Large intestine (tissue), 12 donors: Measurements from ENCODE around the gene SHISA6. TPM values are rescaled to one million over a fixed set of nuclear protein-coding genes. Genes with fewer than 3 reads are reported as not detected.

Experiments used
- DNase-seq, 2 donors: peaks; one replicate each; pipeline versions ENCODE4 v3.0.0 to v3.0.0-alpha.2; 2013
- H3K27ac ChIP-seq: one replicate; pipeline ENCODE4 v1.5.1; 2013; ENCODE audit warnings: low read length
- H3K27me3 ChIP-seq: 2 replicates; pipeline ENCODE4 v1.6.1; 2013; ENCODE audit warnings: low read length; ENCODE audit not compliant: control insufficient read depth, insufficient read depth
- H3K36me3 ChIP-seq: 2 replicates; pipeline ENCODE4 v1.6.1; 2013; ENCODE audit warnings: low read length; ENCODE audit not compliant: control insufficient read depth, insufficient read depth
- H3K4me1 ChIP-seq: one replicate; pipeline ENCODE4 v1.6.1; 2013; ENCODE audit warnings: low read length; ENCODE audit not compliant: control insufficient read depth, insufficient read depth
- H3K4me3 ChIP-seq: one replicate; pipeline ENCODE4 v1.5.1; 2013; ENCODE audit warnings: low read length
- H3K9me3 ChIP-seq: one replicate; pipeline ENCODE4 v1.6.1; 2013; ENCODE audit warnings: mild to moderate bottlenecking, low read depth, low read length, moderate library complexity; ENCODE audit not compliant: control insufficient read depth
- WGBS: methylation state at CpG from one replicate; pipeline ENCODE4 v1.1.5; 2013; ENCODE audit warnings: low lambda C conversion rate; ENCODE audit not compliant: insufficient coverage; 5-methylcytosine and 5-hydroxymethylcytosine counted together
- long read RNA-seq, 11 donors: transcript quantifications; one replicate each; lab custom pipeline, GENCODE V29; 2026
- polyA plus RNA-seq: library from polyadenylated mRNA; unstranded; fragments of 120-200 nt; gene quantifications from one replicate; pipeline ENCODE4 v1.2.1, GENCODE V29; 2013

The SHISA6 gene
- polyA plus RNA-seq: 0.24 TPM
- long read RNA-seq, donor 1: 0 reads
- long read RNA-seq, donor 2: 0 reads
- long read RNA-seq, donor 3: 0 reads
- long read RNA-seq, donor 4: 0 reads
- long read RNA-seq, donor 5: 0 reads
- long read RNA-seq, donor 6: 0 reads
- long read RNA-seq, donor 7: 0 reads
- long read RNA-seq, donor 8: 0 reads
- long read RNA-seq, donor 9: 0 reads
- long read RNA-seq, donor 10: 0 reads
- long read RNA-seq, donor 11: 0 reads

DNA sequence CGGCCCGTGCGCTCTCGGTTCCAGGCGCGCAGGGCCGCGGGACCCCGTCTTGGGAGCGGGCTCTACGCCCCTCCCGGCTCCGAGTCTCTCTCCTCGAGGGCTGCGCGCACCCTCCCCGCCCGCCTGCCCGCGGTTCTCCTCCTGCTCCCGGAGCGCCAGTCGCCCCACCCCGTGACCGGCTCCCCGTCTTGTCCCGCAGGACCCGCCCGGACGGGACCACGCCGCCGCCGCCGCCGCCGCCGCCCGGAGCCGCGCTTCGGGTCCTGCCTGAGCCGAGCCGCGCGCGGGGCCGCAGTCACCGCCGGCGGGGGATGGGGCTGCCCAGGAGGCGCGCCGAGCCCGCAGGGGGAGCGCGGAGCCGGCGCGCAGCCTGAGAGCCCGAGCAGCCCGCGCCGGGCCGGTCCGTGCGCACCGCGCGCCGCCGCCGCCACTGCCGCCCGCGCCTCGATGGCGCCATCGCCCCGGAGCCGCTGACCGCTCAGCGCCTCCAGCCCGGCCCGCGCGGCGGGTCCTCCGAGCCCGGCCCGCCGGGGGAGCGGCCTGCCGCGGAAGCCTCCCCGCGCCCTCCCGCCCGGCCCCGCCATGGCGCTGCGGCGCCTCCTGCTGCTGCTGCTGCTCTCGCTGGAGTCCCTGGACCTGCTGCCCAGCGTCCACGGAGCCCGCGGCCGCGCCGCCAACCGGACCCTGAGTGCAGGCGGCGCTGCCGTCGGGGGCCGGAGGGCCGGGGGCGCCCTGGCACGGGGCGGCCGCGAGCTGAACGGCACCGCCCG lies at the start of gene SHISA6:
TSS of gene SHISA6 (plus strand) at position 373 of the 770 bp plus-strand sequence.
- Histone ChIP-seq H3K4me3 (no peak within 1 kb of the TSS), H3K36me3 (no peaks in the 10 kb centered on the region), H3K4me1 (no peaks in the 10 kb centered on the region), H3K27me3 (peaks cover 65% of the 10 kb centered on the region), H3K27ac (no peak within 1 kb of the TSS), H3K9me3 (peaks cover 4% of the 10 kb centered on the region)
- DNase-seq: no peak
- no CpG with 5 or more reads among the region's 126 CpGs for WGBS

DNA sequence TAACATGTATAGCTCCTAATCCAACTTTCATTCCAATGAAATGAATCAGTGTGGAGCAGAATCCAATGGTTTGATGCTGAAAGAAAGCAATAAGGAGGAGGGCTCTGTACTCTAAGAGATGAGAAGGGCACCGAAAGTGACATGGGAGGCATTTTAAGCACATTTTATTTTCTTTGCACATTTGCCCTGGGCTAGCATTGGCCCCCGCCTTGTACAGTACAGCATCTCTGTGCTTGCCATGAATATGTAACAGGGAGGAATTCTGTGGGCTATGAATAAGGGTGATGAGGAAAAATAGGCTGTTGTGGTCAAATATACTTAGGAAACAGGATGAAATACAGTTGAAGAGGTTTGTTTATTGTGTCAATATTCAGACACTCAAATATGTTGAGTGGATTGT lies 45.2 kb upstream of the SHISA6 start:
- WGBS: no CpG with 5 or more reads among the region's 2 CpGs
- Histone ChIP-seq H3K36me3 (no peaks in the 10 kb centered on the region), H3K4me1 (no peaks in the 10 kb centered on the region), H3K4me3 (no peak overlapping the region), H3K27ac (no peak overlapping the region), H3K27me3 (no peaks in the 10 kb centered on the region), H3K9me3 (no peaks in the 10 kb centered on the region)
- DNase-seq: no peak

DNA sequence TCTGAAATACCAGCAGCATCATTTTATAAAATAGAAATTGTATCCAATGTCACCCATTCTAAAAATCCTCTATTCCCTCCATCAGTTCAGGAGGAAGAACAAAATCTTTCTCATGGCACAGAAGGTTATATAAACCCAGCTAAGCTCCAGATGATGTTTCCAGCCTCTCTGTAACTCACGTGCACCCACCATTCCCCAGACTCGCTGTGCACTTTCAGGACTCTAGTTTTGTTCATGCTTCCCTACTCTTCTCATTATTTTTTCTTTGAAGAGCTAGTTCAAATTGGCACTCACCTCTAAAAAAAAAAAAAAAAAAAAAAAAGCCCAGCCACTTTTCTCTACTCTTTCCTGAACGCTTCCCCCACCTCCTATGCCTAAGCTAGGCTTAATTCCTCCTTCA lies 36.0 kb upstream of the SHISA6 start:
- H3K36me3 ChIP-seq: no peaks in the 10 kb centered on the region
- H3K27ac ChIP-seq: no peak overlapping the region
- WGBS: 83% methylated on average over 1 of the region's 3 CpGs
- H3K27me3 ChIP-seq: no peaks in the 10 kb centered on the region
- H3K4me1 ChIP-seq: no peaks in the 10 kb centered on the region
- no peak overlapping the region for H3K4me3 ChIP-seq
- no peaks in the 10 kb centered on the region for H3K9me3 ChIP-seq
- no peak for DNase-seq

DNA sequence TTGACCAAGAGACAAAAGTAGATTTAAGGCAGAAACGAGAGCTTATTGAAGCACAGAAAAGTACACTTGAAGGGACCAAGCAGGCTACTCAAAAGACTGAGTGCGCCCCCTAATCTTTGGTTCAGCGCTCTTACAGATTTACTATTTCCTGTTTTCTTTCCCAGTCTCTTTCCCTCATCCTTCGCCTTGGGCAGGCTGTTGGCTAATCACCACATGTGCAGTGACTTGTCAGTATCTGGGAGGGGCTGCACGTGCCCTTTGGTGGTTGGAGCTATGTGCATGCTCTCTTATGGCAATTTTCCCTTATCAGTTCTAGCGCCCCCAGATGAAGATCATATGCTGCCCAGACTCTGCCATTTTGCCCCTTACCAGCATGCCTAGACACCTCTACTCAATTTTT lies 35.4 kb upstream of the SHISA6 start:
- Histone ChIP-seq H3K4me1 (no peaks in the 10 kb centered on the region), H3K36me3 (no peaks in the 10 kb centered on the region), H3K4me3 (no peak overlapping the region), H3K27me3 (no peaks in the 10 kb centered on the region), H3K27ac (no peak overlapping the region), H3K9me3 (no peaks in the 10 kb centered on the region)
- whole genome bisulfite sequencing: no CpG with 5 or more reads among the region's 6 CpGs
- DNase-seq: no peak

DNA sequence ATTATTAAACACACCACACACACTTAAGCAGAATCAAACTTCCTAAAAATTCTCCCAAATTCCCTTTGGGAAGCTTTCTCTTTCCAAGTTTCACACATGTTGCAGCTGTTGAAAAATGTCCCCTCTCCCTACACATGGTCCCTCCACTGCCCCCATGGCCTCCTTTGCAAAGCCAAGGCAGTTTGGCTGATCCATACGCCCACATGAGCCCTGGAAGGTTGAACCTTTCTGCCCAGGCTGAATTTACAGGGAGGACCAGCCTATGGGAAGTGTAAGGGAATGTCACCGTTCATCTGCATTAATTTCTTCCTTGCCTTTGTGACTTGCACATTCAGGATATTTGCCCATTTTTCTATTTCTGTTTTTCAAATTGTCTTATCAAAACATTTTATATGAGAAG lies 31.1 kb upstream of the SHISA6 start:
- no peaks in the 10 kb centered on the region for H3K4me1 ChIP-seq
- no peaks in the 10 kb centered on the region for H3K36me3 ChIP-seq
- H3K9me3 ChIP-seq: no peaks in the 10 kb centered on the region
- H3K27ac ChIP-seq: no peak overlapping the region
- no peak for DNase-seq
- no peak overlapping the region for H3K4me3 ChIP-seq
- 100% methylated on average over 1 of the region's 2 CpGs for WGBS
- no peaks in the 10 kb centered on the region for H3K27me3 ChIP-seq

DNA sequence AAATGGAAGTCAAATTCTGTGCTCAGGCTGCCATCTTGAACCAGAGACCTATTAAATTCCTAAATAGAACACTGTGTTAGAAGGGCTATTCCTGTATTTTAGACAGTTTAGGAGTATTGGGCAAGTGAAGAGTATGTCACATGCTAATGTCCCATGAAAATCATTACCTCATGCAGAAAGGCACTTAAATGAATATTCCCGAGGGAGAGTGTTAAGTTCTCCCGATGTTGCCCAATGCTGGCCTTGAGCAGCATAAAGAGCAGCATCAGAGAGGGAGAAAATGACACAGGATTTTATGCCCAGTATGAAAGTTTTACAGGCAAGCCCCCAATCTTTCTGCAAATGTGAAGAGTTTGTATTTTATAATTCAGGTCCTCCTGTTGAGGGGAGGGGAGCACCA lies 28.2 kb upstream of the SHISA6 start:
- H3K27ac ChIP-seq: no peak overlapping the region
- no peak overlapping the region for H3K4me3 ChIP-seq
- no peak for DNase-seq
- no peaks in the 10 kb centered on the region for H3K27me3 ChIP-seq
- no CpG with 5 or more reads among the region's 2 CpGs for WGBS
- no peaks in the 10 kb centered on the region for H3K9me3 ChIP-seq
- no peaks in the 10 kb centered on the region for H3K36me3 ChIP-seq
- H3K4me1 ChIP-seq: no peaks in the 10 kb centered on the region

DNA sequence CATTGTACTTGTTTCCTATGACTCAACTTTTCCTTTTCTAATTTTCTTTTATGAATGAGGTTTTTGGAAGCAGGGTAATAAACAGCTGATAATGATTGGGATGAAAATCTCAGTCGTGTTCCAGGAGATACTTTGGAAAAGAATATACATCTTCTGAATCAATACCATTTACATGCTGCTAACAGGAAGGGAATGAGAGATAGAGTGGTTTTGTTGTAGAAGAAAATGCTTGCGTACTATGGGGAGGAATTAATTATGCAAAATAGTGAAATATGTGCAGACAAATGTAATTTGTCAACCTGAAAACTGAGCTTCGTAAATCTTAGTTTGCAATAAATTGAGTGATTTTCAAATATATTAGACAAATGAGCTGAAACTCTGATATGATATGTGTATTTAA lies 24.0 kb upstream of the SHISA6 start:
- H3K36me3 ChIP-seq: no peaks in the 10 kb centered on the region
- no peak overlapping the region for H3K27ac ChIP-seq
- DNase-seq: no peak
- H3K9me3 ChIP-seq: no peaks in the 10 kb centered on the region
- H3K4me3 ChIP-seq: no peak overlapping the region
- 43% methylated on average over 1 of the region's 3 CpGs for WGBS
- no peaks in the 10 kb centered on the region for H3K4me1 ChIP-seq
- H3K27me3 ChIP-seq: no peaks in the 10 kb centered on the region

DNA sequence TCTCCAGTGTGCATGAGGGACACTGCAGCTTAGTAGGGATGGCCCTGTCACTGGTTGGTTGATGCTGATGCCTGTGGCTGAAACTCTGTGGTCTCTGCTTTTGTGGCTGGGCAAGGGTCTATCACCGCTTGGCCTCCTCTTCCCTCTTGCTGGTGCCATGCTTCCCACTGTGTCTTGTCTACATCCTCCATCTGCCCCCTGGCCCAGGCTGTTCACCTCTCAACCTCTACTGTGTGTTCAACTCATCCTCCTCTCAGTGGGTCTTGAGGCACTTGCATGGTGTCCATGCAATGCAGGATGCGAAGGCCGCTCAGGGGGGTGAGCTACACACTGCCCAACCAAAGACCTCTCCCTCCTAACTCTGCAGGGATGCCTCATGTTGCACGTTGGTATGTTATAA lies 19.8 kb upstream of the SHISA6 start:
- no CpG with 5 or more reads among the region's 4 CpGs for WGBS
- H3K27me3 ChIP-seq: no peaks in the 10 kb centered on the region
- no peaks in the 10 kb centered on the region for H3K4me1 ChIP-seq
- H3K36me3 ChIP-seq: no peaks in the 10 kb centered on the region
- no peaks in the 10 kb centered on the region for H3K9me3 ChIP-seq
- H3K27ac ChIP-seq: no peak overlapping the region
- no peak overlapping the region for H3K4me3 ChIP-seq
- DNase-seq: no peak

DNA sequence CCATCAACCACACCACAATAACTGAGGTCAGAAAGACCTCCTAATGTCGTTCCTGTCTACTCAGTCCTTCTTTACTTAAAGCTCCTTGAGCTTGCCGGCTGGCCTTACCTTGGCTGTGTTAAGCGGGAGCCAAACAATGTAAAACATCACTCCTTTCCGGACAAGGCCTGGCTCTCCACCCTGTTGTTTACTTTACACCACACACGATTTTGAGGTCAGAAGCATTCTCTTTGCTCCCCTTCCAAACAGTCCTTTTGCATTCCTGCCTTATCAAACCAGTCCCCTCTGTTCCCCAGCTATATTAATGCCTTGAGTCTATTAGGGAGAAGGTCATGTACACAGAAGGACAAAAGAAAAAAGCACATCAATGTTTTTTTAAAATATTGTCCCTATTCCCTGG lies 19.3 kb upstream of the SHISA6 start:
- H3K27me3 ChIP-seq: no peaks in the 10 kb centered on the region
- H3K36me3 ChIP-seq: no peaks in the 10 kb centered on the region
- H3K4me3 ChIP-seq: no peak overlapping the region
- H3K4me1 ChIP-seq: no peaks in the 10 kb centered on the region
- no peak overlapping the region for H3K27ac ChIP-seq
- no peaks in the 10 kb centered on the region for H3K9me3 ChIP-seq
- no peak for DNase-seq
- no CpG with 5 or more reads among the region's 5 CpGs for WGBS

DNA sequence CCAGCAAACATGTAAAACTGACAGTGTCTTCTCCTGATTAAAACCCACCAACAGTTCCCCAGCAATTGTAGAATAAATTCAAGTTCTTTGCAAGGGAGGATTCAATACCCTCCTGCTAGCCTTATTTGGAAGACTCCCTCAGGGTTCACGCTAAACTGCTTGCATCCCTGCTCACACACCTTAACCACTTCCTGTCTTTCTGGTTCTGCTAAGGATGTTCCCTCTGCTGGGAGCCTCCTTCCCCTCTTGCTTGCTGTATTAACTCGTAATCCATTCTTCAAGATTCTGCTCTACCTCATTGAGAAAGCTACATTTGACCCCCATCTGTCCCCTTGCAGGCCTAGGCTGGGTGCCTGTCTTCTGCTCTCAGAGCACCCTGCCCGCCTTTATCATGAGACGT lies 2.3 kb upstream of the SHISA6 start:
- Histone ChIP-seq H3K36me3 (no peaks in the 10 kb centered on the region), H3K9me3 (peaks cover 4% of the 10 kb centered on the region), H3K27me3 (peaks cover 48% of the 10 kb centered on the region), H3K4me1 (no peaks in the 10 kb centered on the region), H3K4me3 (no peak overlapping the region), H3K27ac (no peak overlapping the region)
- WGBS: 33% methylated on average over 1 of the region's 4 CpGs
- DNase-seq: no peak
